Islet precursor cell (in vitro differentiated cells): Measurements from ENCODE around the gene CEBPB.
"Not testable (repeated sequence)": the region's sequence is repeated elsewhere in the genome, so short reads cannot be mapped to it uniquely, and the experiment has no call there.

Experiments used
- DNase-seq: peaks from one replicate; pipeline ENCODE4 v3.0.0-alpha.2; 2018

CEBPB gene

DNA sequence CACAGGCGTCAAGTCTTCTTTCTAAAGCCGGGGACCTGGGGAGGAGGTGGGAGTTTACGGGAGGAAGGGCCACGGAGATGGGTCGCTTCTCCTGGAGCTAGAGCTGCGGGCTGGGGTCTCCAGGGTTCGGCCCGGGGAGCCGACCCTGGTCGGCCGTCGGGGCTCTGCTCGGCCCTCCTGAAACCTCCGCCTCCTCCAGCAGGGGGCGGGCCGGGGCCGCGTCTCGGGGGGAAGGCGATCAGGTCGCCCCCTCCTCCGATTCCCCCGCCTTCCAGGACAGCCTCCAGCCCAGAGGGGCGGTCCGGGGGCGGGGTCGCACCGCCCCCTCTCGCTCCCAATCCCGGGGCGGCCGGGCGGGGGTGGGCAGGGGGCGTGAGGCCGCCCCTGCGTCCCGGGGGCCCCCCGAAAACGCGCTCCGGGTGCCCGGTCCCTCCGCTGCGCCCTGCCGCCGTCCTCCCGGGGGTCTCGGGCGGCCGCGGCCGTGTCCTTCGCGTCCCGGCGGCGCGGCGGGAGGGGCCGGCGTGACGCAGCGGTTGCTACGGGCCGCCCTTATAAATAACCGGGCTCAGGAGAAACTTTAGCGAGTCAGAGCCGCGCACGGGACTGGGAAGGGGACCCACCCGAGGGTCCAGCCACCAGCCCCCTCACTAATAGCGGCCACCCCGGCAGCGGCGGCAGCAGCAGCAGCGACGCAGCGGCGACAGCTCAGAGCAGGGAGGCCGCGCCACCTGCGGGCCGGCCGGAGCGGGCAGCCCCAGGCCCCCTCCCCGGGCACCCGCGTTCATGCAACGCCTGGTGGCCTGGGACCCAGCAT lies at the start of gene CEBPB:
Gene CEBPB, plus strand, starts transcription at position 580 of the 814 bp plus-strand sequence. Its CDS starts 204 bp downstream, at position 784.
- peak; percentile 94 for DNase-seq

DNA sequence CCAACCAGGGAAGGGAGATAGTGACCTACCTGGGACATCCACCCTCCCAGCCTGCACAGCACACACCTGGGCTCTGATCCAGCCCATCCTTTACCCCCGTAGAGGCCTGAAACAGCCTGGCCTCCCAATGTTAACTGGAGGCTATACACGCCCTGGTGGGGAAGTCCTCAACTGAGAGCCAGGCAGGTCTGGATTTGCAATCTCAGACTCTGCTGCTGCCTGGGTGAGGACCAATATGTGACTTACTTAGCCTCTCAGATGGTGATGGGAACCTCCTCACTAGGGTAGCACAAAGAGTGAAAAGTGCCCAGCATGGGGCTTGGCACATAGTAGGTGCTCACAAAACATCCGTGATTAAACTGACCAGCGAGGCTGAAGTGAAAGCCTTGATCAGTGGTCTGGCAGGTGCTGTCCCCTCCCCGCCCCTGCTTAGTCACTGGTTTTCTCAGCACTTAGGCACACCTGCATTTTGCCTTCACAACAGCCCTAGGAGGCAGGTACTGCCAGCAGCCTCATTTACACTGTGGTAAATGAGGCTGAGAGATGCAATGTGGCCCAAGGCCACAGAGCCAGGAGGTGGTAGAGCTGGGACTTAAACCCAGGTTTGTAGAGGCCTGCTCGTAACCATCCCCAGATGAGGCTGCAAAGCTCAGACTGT lies 49.5 kb upstream of the CEBPB start:
- DNase-seq, result no peak

DNA sequence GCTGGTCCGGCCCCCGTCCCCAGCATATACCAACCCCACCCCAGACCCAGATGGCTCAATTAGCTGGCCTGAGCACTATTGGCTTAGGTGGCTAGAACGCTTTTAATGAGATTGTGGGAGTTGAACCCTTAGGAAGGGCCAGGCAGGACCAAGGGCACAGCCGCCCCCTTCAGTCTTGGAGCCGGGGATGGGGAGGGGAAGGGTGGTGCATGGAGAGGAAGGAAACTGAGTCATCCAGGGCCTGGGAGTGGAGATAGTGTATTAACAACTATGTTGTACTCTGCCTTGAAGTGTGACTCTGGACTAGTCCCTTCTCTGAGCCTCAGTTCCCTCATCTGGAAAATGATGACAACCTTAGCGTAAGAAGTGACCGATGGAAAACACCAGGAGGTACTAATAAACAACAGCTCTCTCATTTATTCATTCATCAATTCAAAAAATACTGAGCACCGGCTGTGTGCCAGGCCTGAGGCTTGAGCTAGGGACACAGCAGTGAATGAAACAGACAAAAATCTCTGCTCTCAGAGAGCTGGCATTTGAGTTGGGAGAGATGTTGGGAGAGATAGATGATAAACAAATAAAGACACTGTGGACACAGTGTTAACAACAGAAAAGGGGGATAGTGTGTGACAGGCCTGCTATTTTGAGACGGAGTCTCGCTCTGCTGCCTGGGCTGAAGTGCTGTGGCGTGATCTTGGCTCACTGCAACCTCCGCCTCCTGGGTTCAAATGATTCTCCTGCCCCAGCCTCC lies 48.6 kb upstream of the CEBPB start:
- no peak for DNase-seq

DNA sequence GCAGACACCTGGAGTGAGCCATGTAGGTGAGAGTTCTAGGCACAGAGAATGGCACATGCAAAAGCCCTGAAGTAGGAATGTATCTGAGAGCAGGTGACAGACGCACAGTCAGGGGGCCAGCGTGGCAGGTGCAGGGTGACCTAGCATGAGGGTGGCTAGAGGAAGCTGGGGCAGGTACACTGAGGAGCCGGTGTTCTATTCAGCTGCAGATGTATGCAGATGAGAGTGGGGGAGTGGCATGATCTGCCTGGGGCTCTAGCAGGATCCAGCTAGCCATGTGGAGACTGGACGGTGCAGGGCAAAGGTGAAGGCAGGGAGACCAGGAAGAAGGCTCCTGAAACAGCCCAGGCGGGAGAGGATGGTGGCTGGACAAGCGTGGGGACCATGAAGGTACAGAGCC lies 47.8 kb upstream of the CEBPB start:
- DNase-seq, result no peak

DNA sequence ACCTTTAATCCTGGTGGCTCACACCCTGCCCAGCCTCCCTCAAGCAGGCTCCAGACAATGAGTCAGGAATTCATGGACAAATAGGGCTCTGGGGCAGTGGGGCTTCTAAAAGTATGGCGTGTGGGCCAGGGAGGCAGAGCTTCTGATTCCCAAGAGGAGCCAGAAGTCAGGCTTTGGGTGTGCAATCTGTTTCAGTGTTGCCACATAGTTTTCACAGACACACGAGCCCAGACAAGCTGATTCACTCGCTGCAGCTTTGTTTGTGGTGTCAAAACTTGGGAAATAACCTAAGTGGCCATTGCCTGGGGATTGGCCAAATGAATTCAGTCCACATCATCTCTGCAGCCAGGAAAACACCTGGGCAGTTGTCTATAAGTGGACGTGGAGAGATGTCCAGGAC lies 46.3 kb upstream of the CEBPB start:
- peak; percentile 88 for DNase-seq

DNA sequence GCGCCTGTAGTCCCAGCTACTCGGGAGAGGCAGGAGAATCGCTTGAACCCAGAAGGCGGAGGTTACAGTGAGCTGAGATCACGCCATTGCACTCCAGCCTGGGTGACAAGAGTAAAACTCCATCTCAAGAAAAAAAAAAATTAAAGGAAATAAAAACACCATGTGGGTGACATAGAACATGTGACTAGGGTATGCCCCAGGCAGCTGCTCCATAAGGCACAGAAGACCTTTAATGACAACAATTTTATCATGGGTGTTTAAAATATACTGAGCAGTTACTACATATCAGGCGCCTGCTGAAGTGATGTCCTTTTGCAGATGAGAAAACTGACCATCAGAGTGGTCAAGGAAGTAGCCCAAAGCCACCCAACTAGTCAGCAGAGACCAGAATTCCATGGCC lies 45.1 kb upstream of the CEBPB start:
- no peak for DNase-seq

DNA sequence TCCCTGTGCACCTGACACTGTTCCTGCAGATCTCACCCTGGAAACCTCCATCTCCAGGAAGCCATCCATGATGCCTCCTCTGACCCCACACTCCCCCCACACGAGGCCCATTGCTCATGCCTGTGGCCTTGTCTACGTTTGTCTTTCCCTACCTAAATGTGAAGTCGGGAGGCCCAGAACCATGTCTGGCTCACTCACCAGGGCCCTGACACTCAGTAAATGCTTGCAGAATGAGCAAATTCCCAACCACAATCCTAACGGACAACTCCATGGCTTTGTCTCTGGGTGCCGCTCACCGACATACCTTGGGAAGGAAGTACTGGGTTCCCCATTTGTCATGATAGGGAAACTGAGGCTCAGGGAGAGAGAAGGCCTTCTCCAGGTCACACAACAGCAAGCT lies 44.4 kb upstream of the CEBPB start:
- DNase-seq, result no peak

DNA sequence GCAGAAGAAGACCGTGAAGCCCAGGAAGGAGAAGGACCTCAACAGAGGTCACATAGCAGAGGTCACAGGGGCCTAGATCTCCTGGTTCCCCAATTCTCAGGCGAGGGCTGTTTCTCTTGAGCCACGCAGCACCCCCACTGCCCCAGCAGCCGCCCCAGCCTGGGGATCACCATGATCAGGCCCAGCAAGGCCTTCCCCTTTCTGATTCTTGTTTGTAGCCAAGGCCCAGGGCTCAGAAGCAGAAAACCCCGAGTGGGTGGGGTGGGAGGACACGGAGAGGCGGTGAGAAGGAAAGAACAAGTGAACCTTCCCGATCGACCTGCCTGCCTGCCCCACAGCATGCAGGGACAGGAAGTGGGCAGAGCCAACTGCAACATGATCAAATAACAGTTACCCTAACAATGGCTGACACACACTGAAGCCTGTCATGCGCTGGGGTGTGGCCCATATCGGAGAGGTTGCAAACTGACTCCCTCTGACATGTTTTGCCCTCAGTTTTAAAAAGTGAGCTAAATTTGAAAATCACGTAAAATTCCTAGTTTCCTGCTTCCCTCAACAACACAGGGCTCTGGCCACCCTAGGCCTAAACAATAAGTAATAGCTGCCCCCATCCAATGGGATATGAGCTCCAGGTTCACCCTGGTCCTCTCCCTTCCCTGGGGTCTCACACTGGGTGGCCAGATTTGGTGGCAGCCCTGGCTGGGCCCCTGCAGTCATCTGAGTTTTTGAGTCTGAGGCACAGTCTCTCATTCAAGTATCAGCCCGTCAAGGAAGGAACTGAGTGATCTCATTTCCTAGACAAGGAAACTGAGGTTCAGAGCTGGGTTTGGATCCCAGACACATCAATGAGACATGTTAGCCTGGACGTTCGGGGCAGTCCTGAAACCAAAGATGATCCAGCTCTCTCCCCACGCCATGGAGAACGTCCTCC lies 43.6 kb upstream of the CEBPB start:
- DNase-seq, result no peak

DNA sequence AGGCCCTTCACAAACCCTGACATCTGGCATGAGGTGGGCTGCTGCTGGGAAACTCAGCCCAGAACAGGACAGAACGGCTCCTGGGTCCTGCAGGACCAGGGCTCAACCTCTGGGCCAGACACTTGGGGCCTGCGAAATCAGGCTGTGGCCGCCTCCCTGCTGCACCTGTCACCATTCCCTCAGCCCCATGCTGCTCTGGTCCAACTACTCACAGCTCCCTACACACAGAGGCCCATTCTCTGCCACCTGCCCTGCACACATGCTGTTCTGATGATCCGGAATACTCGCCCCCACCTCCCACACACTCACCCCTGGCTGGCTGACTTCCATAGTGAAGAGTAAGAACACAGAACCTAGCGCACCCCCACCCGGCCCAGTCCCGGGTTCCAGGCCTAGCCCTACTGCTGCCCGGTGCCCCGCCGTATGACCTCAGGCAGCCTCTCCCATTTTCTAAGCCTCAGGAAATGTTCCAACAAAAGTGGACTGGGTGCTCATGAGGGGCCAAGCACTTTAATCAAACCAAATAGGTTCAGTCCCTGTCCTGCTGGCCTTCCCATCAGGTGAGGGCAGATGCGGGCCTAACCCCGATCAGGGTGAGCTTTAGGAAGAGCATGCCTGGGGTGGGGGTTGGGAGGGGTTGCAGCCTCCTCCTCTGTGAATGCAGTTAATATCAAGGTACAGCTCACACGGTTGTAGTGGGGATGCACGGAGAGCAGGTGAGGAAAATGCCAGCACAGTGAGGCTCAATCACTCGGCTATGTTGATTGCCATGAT lies 41.0 kb upstream of the CEBPB start:
- DNase-seq, result no peak

DNA sequence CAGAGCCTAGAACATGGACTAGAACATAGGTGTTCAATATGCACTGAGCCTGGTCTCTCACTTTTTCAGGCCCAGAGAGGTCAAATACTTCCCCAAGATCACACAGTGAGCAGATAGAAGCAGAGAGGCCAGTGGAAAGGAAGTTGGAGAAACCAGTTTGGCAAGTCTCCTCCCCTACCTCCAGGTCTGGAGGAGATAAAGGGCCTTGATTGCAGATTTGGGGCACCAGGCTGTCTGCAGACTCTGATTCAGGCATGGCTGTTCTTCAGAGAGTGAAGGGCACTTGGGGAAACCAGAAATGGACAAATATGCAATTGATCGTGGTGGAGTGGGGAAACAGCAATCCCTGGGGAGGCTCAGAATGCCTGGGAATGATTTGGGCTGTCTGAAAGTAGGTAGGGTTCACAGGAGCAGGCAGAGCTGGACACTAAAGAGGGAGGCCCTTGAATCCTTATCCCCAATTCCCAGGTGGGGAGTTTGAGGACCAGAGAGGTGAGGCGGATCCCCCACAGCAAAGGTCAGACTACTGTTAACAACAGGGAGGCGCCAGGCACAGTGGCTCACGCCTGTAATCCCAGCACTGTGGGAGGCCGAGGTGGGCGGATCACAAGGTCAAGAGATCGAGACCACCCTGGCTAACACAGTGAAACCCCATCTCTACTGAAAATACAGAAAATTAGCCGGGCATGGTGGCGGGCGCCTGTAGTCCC lies 39.4 kb upstream of the CEBPB start:
- DNase-seq, result peak; percentile 88

DNA sequence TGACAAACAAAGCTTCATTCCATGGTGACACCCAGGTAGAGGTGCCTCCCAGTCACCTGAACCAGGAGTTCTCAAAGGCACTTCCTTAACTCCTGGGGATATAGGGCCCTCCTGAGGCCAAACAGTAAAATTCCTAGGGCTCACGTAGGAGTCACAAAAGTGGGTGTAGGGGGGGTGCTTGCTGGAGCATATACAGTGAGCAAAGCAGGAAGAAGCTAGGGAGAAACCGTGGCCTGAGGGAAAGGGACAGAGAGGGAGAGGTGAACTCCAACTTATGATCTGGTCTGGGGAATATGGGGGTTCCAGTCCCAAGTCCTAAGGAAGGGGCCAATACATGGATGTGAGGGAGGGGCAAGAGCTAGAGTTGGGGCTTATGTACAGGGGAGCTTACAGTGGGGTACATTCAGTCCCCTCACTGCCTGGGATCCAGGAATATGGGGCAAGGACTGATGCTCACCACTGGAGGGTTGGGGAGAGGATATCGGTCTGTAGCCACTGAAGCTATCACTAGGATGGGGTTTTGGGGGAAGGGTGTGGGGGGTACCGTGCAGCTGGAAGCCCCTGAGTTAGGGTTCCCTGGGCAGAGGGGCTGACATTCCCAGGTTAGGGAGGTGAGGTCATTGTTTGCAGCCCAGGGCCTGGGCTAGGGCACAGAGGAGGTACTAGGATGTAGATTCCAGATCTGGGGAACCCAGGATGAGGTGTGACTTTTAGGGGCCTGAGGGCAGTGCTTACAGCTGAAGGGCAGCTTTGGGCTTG lies 38.1 kb upstream of the CEBPB start:
- no peak for DNase-seq

DNA sequence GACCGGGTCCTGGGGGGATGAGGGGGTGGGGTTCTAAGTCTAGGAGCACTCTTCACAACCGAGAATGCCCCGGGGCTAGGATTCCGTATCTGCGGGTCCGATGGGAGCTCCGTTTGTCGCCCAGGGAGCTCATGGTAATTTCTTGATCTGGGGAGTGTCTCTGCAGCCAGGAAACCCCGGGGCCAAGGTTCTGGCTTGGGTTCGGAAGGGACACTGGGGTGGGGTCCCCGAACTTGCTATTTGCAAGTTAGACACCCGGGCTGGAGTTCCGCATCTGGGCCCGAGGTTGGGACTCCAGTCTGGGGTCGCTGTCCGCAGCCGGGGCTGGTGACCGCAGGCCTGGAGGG lies 37.5 kb upstream of the CEBPB start:
- peak; percentile 67 for DNase-seq

DNA sequence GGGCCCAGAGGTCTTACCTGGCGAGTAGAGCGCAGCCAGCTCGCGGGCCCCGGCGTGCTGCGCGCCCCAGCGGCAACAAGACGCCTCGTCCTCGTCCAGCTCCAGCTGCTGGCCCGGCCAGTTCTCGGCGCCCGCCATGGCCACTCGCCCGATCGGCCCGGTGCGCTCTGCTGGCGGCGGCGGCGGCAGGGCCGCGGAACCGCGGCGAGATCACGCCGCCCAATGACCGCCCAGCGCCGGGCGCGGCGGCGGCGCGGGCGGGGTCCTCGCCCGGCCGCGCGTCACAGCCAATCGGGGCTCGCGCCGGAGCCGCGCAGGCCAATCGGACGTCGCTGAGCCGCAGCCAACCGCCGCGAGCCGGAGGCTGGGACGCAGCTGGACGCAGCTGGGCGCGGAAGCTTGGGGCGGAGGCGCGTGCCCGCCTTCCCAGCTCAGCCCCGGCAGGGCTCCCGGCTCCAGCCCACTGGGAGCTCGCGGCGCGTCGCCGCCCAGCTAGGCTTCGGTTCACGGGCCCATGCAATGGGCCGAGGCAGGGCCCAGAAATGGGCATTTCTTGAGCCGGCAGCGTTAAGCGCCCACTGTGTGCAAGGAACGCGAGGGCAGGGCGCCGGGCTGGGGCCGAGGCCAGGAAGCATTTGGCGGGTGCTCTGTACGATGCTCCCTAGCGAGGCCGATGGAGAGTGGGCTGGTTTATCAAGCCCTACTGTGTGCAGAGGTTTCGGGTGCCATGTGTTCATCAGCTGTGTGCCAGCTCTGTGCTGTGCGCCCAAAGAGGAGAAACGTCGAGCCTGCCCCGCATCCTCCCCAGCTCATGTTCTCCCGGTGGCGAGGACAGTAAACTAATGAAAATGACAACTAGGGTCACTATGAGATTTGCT lies 36.9 kb upstream of the CEBPB start, which contains the start of gene PEDS1:
Gene PEDS1, minus strand, starts transcription at position 224 of the 878 bp plus-strand sequence. Its CDS starts 86 bp downstream, at position 138.
- peak; percentile 95 for DNase-seq

DNA sequence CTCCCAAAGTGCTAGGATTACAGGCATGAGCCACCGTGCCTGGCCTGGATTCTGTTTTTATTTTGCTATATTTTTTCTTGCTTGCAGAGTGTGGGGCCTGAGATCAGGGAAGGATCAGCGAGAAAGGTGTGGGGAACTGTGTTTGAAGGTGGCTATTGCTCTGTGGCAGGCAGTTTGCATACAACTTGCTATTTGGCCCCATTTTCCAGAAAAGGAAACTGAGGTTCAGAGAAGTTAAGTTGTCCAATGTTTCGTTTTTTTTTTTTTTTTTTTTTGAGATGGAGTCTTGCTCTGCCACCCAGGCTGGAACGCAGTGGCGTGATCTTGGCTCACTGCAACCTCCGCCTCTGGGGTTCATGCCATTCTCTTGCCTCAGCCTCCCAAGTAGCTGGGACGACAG lies 29.1 kb upstream of the CEBPB start:
- DNase-seq, result not testable (repeated sequence)

DNA sequence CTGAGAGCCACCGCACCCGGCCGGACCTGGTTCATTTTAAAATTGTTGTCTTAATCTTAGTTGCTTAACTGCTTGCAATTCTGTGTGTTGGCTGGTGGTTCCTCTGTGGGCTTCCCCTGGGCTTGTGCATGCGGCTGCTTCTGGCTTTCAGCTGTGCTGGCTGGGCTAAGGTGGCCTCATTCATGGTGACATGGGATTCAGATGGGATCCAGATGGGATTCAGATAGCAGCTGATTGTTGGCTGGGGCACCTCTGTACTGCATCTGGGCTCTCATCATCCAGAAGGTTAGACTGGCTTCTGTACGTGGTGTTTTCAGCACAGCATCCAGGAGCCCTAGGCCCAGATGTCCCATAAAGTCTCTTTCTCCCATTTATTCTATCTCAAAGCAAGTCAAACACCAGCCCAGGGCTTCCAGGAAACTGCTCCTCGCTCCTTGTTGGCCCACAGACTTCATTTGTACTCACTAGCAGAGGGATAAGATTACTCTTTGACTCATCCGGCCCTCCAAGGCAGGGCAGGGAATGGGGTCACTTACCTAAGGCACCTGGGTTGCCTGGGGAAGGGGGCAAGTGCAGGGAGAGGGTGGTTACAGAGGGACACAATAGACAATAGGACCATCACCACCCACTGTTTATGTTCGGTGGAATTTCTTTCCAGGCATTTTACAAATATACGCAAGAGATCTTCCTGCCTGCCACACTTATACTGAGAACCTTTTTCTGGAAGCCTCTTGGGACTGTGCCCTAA lies 26.9 kb upstream of the CEBPB start:
- peak; percentile 78 for DNase-seq

DNA sequence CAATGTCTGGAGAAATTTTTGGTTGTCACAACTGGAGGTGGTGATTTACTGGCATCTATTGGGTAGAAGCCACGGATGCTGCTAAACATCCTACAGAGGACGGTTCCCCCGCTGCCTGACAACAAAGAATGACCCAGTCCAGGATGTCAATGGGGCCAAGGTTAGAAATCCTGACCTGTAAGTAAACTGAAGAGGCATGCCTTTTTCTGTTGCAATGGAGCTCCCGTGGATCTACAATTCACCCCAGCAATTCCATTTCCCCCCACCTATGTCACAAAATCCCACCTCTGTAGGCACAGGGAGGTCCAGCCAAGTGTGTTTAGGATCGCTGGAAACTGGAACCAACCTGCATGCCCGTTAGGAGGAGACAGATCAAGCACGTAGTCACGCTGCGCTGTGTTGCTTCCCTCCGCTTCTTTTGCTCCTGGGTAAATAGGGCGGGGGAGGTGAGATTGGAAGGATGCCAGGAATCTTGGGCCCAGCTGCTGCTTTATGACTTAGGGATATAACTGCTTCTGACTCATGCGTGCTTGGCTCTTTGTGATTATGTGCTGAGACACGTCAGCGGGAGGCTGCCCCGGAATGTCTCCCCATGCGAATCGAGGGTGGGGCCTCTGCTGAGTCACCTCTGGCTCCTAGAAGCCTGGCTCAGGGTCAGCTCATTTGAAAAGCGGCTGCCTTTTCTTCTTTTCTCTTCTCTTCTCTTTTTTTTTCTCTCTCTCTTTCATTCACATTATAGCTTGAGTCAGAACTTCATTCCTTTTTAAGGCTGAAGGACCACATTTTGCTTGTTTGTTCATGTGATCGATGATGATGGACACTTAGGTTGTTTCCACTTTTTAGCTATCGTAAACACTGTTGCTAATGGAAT lies 24.7 kb upstream of the CEBPB start:
- peak; percentile 100 for DNase-seq

DNA sequence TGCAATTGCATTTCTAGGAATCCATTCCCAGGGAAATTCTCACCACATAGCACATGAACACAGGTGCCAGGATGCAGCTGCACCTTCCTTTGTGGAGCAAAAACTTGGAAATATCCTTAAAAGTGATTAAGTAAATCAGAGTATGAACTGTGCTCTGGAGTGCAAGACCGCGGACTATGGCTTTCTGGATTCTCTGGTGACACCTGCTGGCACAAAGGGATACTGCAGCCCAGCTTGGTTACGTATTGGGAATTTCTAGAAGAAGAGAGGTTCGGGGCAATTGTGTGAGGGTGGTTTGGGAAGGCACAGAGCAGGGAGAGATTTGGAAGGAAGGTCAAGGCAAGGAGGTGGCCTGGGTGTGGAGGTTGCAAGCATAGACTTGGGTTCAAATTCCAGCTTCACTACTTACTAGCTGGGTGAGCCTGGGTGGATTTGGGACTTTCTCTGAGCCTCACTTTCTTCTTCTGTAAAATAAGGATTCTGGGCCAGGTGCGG lies 21.3 kb upstream of the CEBPB start:
- peak; percentile 91 for DNase-seq
